HG03439 (cell line): ENCODE data around the gene APLNR.

Experiments
- ATAC-seq: cut with Tn5 transposase; IDR thresholded peaks from one replicate; pipeline ENCODE4 v1.9.1; 2021; ENCODE audit warnings: mild to moderate bottlenecking, moderate library complexity; ENCODE audit not compliant: unreplicated experiment

Gene APLNR

DNA sequence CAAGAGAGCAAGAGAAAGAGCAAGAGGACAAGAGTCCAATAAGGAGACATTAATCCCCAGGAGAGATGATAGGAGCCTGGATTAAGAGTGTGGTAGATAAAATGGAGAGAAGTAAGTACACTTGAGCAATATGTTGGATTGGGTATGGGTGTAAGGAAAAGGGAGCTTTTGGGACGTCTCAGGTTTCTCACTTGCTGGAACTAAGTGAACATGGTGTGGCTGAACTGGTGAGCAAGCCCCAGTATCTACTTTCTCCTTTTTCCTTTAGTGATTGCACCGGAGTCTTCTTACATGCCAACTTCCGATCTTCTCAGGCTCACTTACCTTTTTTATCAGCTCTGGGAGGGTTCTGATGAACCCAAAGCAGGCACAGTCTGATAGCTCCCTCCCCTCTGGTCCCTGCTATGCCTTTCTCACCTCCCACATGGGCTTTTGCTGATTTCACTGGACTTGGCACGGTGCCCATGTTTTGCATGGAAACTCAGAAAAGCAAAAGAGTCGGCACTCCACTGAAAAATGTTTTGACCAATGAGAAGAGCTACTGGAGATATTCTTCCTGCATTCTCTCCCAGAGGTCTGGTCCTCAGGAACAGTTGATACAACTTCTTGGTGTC lies 14.5 kb upstream of the APLNR start:
- ATAC-seq, result no peak

DNA sequence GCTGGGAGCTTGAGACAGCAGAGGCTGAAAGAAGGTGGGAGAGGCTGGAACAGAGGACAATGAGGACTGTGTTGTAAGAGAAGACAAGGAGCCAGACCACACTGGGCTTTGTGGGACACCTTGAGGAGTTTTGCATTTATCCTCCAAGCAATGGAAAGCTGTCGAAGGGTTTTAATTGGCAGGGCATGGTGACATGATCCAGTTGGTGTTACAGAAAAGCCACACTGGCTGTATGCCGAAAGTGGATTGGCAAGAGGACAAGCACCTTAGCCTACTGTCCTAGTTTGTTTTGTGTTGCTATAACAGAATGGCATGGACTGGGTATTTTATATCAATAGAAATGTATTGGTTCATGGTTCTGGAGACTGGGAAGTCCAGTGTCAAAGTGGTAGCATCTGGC lies 14.0 kb upstream of the APLNR start:
- no peak for ATAC-seq

DNA sequence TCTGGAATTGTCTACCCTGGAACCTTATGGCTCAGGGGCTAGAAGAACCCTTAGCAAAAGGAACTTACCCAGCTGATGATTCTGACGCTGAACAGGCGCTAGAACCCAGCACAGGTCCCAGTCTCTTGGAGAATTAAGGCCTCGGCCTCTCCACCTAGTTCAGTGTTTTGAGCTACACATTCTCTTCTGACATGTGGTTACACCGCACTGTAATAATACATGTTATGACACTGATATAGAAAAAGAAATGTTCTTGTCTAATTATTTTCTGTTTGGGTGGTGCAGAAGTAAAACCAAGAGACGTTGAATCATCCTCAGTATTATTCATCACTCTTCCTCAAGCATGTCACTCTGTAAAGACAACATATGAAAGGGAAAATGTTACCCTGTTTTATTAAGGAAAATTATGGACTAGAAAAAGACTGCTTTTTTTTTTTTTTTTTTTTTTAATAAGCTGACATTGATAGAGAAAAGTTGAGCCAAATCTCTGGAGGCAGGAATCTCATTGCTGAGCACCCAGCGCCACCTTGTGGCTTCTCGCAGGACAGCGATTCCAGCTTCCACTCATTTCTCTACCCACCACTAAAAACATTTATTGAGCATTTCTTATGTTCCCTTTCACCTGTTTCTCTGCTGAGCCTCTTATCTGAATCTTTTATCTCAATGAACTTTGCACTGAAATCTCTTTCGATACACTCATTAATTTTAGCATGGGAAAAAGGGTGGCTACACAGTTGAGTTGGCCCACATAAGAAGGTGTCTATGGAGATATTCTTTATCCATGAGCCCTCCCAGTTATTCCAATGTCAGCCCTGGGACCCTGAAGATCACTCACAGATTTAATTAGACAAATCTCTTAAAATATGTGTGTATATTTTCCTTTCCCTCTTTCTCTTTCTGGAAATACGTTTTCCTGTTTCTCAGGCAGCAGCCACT lies 12.6 kb upstream of the APLNR start:
- peak; percentile 65 for ATAC-seq

DNA sequence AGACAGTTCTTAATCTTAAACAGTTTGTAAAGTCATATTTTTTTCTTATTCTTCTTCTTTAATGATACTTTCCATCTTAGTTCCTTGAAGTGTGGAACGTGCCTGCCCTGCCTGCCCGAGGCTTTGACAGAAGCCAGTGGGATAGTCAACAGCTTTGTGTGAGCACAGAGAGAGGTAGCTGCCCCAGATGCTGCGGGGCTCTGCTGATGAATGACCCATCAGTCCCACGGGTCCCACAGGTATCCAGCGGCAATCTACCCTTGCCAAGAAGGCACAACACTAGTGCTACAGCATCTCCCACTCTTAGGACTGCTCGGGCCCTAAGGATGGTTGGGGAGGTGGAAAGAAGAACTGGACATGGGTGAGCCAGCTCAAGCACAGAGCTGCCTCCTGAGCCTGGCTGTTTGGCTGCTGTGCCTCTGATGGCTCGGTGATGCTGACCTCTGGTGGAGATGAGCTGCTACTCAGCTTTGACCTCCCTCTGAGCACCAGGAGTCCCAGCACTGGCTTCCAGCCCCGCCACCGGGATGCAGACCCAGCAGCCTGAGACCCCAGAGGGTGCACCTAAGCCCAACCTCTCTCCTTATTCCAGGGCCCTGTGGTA lies 11.8 kb upstream of the APLNR start:
- peak; percentile 60 for ATAC-seq

DNA sequence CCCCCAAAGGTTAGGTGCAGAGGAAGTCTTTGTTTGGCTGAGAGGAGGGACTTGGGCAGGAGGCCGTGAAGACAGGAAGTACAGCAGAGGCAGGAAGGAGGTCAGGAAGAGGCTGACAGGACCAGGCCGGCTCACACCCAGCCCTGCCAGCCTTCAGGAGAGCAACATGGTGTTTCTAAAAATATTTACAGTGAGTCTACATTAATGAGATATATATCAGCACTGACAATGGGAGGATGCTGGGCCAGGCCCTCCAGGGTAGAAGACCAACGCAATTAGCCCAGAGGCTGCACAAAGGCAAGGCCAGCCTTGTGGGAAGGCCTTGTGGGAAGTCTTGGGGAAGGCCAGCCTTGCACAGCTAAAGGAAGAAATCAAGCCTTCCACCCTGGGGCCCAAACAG lies 7.9 kb upstream of the APLNR start:
- no peak for ATAC-seq

DNA sequence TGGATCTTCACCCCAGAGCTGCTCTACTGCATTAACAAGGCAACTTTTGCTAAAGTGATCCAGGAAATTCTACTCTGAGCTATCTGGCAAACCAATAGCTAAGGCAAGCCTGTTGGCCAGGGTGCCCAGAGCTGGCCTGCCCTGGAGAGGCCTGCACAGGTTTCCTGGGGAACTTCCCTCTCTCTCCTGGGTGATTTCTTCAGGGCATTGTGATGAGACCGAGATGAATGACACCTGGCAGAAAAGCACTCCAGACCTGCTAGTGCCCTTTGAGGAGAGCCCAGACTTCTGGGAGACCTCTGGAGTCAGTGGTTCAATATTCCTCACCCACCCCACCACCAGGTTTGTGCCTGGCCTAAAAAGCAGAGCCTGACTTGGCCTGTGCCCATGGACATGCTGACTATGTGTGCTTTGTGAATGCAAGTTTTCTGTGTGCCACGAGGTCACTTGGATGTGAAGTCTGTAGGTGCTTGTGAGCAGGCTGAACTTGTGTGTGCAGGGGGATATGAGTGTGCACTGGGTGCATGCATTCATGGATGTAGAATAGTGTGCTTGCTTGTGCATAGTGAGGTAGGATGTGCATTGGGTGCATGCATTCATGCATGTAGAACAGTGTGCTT lies 4.4 kb upstream of the APLNR start:
- no peak for ATAC-seq

DNA sequence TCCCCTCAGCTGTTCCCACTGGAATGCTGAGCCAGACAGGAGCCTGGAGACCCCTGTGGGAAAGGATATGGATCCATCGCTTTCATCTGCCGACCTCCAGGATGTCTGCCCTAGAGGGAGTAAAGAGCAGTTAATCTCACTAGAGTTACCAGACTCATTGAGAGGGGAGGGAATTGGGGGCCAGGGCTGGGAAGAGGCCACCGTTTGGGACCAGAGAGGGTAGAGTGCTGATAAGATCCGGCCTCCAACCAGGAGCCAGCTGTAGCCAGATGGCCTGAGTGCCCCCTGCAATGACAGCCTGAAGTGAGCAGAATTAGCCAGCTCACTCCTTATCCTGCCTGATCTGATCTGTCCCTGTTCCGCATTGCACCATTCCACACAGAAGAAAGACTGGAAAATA lies 3.7 kb upstream of the APLNR start:
- no peak for ATAC-seq

DNA sequence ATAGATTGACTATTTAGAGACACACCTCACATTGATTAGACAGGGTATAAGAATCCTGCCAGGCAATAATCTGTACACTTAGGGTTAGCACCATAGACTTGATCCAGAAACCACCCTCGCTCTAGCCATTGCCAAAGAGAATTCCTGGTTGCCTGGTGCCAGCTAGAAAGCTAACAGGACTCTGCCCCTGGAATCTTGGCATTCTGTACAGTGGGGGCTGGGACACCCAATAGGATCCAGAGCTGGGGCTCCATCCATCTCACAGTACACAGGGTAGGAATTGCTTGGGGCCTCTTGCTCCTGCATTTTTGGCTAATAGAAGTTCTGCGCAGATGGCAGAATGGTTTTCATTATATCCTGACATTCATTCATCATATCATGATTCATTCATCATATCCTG lies 3.0 kb upstream of the APLNR start:
- ATAC-seq, result no peak

DNA sequence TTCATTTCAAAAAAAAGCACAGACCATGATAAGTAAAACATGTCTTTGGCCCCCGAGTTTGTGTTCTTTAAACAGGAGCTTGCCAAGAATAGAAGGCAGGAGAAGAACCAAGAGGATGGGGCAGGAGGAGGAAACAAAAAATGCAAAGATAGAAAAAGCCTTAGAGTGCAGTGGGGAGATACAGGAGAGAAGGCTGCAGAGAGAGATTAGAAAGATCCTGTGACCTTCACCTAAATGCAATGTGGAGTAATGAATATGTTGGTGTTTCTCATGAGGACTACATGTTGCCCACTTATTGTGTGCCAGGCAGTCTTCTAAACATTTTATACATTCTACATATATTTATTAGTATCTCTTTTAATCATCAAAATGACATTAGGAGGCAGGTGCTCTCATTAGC lies 2.3 kb upstream of the APLNR start:
- no peak for ATAC-seq

DNA sequence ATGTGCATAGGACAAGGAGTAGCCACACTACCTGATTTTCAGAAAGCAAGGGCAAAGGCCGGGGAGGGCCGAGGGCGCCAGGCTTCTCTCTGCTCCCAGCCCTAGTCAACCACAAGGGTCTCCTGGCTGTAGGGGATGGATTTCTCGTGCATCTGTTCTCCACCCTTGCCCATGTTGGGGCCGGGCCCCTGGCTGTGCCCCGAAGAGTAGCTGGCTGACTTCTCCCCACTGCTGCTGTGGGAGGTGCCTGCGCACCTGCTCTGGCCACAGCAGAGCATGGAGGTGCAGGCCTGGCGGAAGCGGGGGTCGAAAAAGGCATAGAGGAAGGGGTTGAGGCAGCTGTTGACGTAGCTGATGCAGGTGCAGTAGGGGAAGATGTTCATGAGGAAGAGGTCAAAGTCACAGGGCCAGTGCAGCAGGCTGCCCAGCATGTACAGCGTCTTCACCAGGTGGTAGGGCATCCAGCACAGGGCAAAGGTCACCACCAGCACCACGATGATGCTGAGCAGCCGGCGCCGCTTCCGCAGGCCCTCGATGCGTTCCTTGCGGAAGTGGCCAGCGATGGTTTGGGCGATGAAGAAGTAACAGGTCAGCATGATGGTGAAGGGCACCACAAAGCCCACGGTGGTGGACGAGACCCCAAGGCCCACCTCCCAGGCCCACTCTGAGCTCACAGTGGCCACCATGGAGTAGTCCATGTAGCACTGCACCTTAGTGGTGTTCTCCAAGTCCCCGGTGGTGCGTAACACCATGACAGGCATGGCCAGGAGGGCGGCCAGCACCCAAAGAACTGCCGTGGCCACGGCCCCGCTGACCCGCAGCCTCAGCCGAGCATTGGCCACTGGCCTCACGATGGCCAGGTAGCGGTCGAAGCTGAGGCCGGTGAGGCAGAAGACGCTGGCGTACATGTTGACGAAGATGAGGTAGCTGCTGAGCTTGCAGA lies 1.0 kb downstream of the APLNR start:
- ATAC-seq, result no peak

DNA sequence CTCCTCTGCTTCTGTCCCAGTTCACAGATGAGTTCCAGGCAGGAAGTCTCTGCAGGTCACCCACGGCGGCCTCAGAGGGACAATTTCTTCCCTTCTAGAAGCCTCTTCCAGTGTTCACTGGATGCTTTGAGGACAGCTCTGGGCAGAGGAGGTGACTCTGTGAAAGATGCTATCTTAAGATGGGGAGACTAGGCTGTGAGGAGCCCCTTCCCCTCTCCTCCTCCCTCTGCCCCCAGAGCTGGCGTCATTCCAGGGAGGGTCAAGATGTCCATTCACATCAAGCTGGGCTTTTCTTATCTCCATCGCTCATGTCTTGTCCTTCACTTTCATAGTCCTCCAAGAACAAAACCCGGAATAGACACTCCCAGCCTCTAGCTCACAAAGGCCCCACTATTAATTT lies 3.3 kb downstream of the APLNR start:
- ATAC-seq, result no peak

DNA sequence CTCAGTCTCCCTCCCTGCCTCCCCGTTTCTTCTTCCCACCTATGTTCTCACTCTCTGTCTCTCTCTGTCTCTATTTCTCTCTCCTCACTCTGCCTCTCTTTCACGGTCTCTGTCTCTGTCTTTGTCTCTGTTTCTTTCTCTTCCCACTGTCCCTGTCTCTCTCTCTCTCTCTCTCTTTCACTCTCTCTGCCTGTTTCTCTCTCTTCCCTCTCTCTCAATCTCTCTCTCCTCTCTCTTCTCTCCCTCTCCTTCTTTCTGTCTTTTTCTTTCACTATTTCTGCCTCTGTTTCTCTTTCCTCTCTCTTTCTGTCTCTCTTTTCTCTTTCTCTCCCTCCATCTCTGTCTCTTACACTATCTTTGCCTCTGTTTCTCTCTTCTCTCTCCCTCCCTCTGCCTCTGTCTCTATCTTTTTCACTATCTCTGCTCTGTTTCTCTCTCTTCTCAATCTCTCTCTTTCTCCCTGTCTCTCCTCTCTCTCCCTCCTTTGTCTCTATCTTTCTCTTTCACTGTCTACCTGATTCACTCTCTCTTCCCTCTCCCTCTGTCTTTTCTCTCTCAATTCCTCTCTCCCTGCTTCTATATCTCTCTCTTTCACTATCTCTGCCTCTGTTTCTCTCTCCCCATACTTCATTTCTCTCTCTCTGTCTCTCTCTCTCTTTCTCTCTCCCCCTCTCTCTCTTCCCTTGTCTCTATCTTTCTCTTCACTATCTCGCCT lies 5.4 kb downstream of the APLNR start:
- ATAC-seq, result no peak

DNA sequence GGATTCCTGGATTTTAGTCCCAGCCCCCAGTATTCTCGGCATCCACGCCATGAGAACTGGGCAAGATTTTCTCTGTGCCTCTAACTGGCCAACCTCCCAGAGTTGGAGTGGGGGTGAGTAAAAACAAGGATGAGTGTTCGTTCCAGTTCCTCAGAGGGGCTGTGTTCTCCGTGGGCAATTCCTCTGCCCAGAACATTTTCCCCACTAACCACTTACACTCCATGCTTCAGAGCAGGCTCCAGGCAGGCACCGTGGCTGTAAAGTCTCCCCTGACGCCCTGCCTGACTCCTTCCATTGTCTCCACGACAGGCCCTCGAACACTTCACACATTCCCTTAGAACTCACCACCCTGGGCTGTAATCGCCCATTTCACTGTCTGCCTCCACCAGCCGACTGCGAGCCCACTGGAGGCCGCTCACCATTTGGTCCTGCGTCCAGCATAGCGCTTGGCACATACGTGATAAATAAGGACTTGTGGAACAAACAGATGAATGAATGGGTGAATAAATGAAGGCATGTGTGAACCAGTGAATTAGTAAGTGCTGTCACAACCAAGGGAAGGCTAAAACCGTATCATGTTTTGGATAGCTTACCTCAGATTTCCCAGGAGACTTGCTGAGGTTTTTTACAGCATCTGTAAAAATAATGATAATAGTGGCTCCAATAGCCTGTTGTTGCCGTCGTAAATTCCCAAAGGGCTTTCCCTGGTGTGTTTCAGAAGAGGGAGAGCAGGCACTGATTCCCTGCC lies 6.1 kb downstream of the APLNR start:
- ATAC-seq, result no peak

DNA sequence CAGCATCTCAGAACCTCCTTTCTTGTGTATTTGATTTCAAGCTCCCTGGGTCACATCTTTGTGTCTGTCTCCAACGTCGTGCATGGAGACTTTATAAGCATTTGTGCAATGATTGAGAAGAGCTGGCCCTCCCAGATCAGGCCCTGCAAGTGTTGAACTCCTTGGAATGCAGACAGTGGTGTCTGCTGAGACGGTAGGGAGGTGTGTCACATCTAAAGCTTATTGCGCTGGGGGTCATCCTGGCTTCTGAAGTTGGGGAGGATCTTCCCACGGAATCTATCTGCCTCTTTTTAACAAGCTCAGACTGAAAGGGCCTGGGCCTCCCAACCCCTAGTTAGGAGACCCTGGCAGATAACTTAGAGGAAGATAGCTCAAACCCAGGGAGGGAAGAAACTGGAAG lies 6.7 kb downstream of the APLNR start:
- no peak for ATAC-seq

DNA sequence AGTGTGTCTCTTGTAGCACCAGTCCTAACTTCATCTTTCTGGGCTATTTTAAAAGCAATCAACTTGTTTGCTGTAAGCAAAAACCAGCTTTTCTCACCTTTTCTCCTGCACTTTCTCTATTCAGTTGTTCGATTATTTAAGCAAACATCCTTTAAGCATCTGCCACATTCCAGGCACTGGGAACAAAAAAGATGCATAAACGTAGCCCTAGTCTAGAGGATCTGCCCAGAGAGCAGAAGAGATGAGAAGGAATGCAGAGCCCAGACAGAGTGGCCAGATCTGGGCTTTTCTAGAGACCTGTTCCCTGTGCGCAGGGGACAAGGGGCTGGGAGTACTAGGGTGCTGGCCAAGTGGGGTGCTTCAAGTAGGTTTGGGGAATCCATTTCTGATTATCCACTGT lies 8.4 kb downstream of the APLNR start:
- no peak for ATAC-seq

DNA sequence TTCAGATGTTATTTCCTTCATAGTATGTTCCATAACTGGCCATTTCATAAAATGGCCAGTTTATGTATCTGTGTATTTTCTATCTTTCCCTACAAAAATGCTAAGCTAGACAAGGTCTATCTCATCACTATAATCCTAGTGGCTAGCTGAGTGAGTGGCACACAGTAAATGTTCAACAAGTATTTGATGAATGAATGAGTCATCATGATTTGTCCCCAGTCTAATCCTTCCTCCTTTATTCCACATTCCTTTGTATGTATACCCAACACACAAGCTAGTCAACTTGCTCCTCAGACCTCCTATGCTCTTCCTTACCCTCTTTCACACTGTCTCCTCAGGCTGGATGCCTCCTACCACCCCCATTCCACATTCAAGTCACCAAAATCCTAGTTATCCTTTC lies 12.5 kb downstream of the APLNR start:
- no peak for ATAC-seq

DNA sequence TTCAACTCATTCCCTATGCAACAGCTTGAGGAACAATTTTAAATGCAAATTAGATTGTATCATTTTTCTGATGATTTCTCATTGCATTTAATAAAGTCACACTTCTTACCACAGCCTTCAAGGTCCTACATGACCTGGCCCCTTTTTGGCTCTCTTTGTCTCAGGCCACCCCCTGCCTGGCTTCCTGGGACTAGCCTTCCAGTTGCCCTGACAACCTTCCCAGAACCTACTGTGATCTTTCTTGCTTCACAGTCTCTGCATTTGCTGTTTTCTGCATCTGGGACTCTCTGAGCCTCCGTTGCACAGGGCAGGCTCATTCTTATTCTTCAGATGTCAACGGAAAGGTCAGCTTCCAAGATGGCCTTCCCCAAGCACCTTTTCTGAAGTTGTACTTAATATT lies 12.9 kb downstream of the APLNR start:
- no peak for ATAC-seq

DNA sequence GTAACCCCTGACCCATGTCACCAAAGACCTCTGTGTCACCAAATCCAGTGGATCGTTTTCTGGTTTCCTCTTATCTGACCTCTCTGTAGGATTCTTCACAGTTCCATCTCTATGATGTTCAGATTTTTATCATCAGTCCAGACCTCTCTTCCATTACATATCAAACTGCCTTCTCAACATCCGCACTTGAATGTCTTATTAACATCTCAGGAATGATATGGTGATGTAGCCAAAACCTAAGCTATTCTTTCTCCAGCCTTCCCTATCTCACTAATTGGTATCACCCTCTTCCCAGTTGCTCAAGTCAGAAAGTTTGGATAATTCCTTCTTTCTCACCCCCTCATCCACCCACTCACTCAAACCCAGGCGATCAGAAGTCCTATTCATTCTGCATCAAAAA lies 13.4 kb downstream of the APLNR start:
- ATAC-seq, result no peak

DNA sequence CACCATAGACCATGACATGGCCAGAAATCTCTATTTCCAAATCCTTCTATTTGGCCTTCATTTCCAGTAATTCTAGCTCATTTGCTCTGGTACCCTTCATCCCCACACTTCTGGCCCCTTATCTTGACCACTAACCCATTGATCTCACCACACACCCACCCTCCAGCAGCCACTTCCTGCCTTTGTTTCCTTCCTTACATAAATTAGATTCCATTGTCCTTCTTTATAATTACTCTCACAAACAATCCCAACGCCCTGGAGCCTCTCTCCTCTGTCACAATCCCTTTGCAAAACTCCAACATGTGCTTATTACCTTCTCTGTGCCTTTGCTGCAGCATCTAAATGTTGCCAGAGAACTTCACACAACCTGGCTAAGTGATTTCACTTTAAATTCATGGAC lies 14.8 kb downstream of the APLNR start:
- ATAC-seq, result no peak
